ENCODE results near the gene CTPS1. TPM values are rescaled to one million over a fixed set of nuclear protein-coding genes. Genes with fewer than 3 reads are reported as not detected.
A peak's percentile ranks its signal among the peaks of the same experiment; 100 is the strongest.

The CTPS1 gene
- total RNA-seq, 2 experiments from 2014 or later: 100 to 102 TPM

DNA sequence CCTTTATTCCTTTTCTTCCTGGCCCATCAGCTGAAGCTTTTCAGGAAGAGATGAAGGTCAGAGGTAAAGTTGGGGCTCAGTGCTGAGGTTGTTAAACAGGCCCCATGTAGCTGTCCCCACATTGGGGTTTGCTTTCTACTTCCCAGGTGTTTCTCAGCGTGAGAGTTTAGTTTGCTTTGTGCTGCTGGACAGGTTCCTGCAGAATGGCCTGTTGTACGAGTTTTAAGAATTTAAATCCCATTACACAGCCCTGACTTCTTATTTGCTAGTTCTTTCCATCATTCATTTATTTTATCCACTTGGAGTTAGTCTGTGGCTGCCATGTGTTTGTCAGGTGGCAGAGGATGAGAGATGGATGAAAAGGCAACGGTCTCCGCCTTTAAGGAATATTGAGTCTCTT is 19.2 kb downstream of the CTPS1 start:
- DNase-seq (no peak), ATAC-seq (no peak)
- no peaks in the 10 kb centered on the region for H3K27me3 Mint-ChIP-seq
- POLR2A ChIA-PET: no interaction called here
- H3K27ac Mint-ChIP-seq: no peak overlapping the region
- intact Hi-C loops (cut with micrococcal nuclease): no loop called here
- H3K36me3 Mint-ChIP-seq (ENCODE audit: low read depth): peaks cover 77% of the 10 kb centered on the region
- CTCF ChIA-PET: no interaction called here
- H3K4me3 Mint-ChIP-seq: no peak overlapping the region
- H3K4me1 Mint-ChIP-seq (ENCODE audit: low read depth): peaks cover 24% of the 10 kb centered on the region
- H3K9me3 Mint-ChIP-seq: no peaks in the 10 kb centered on the region
- TF ChIP-seq, protein P1, sequence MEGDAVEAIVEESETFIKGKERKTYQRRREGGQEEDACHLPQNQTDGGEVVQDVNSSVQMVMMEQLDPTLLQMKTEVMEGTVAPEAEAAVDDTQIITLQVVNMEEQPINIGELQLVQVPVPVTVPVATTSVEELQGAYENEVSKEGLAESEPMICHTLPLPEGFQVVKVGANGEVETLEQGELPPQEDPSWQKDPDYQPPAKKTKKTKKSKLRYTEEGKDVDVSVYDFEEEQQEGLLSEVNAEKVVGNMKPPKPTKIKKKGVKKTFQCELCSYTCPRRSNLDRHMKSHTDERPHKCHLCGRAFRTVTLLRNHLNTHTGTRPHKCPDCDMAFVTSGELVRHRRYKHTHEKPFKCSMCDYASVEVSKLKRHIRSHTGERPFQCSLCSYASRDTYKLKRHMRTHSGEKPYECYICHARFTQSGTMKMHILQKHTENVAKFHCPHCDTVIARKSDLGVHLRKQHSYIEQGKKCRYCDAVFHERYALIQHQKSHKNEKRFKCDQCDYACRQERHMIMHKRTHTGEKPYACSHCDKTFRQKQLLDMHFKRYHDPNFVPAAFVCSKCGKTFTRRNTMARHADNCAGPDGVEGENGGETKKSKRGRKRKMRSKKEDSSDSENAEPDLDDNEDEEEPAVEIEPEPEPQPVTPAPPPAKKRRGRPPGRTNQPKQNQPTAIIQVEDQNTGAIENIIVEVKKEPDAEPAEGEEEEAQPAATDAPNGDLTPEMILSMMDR (IDR thresholded peaks at IDR 0.05): no peak

- TF ChIP-seq, protein P1 (IDR thresholded peaks at IDR 0.05): no peak
- peaks cover 27% of the 10 kb centered on the region for H3K4me1 Mint-ChIP-seq (ENCODE audit: low read depth)
- ChIA-PET CTCF (interaction anchor here (0.6 to 2.3 kb wide), 9 partner anchors 8 to 141 kb away, joined by 3 to 12 read pairs (median 3); partner anchors contain the start of genes CITED4, CTPS1 and SLFNL1), POLR2A (interaction anchor here (1.0 to 6.4 kb wide), 8 partner anchors 9 to 28 kb away, joined by 3 to 67 read pairs (median 11); partner anchors contain the start of gene CTPS1)
- peaks cover 81% of the 10 kb centered on the region for H3K36me3 Mint-ChIP-seq (ENCODE audit: low read depth)
- no peak overlapping the region for H3K4me3 Mint-ChIP-seq
- ATAC-seq (peak; percentile 5), DNase-seq (no peak)
- H3K27me3 Mint-ChIP-seq: no peaks in the 10 kb centered on the region
- peak overlapping the region; percentile 37 for H3K27ac Mint-ChIP-seq
- intact Hi-C loops (cut with micrococcal nuclease): no loop called here
- H3K9me3 Mint-ChIP-seq: no peaks in the 10 kb centered on the region
These were observed 23.7 kb downstream of the CTPS1 start for GRCh38 chr1:41003127-41003639.

- Mint-ChIP-seq H3K9me3 (no peaks in the 10 kb centered on the region), H3K4me3 (no peak overlapping the region), H3K27me3 (no peaks in the 10 kb centered on the region), H3K4me1 (ENCODE audit: low read depth) (peaks cover 27% of the 10 kb centered on the region), H3K27ac (peak overlapping the region; percentile 37), H3K36me3 (ENCODE audit: low read depth) (peaks cover 82% of the 10 kb centered on the region)
- ChIA-PET POLR2A (interaction anchor here (1.0 to 6.4 kb wide), 9 partner anchors 10 to 28 kb away, joined by 3 to 67 read pairs (median 7); partner anchors contain the start of genes CTPS1 and SLFNL1), CTCF (interaction anchor here (0.6 to 2.3 kb wide), 9 partner anchors 9 to 141 kb away, joined by 3 to 12 read pairs (median 3); partner anchors contain the start of genes CITED4, CTPS1 and SLFNL1)
- intact Hi-C loops (cut with micrococcal nuclease): no loop called here
- ATAC-seq (peak; percentile 96), DNase-seq (peak; percentile 98)
- TF ChIP-seq, protein P1 (IDR thresholded peaks at IDR 0.05): peak; percentile 46
These were observed 24.2 kb downstream of the CTPS1 start for GRCh38 chr1:41003640-41004220.

GRCh38 chr1:41005876-41006275 is 26.4 kb downstream of the CTPS1 start:
- peaks cover 25% of the 10 kb centered on the region for H3K4me1 Mint-ChIP-seq (ENCODE audit: low read depth)
- no peak overlapping the region for H3K4me3 Mint-ChIP-seq
- TF ChIP-seq, protein P1 (IDR thresholded peaks at IDR 0.05): no peak
- no peak overlapping the region for H3K27ac Mint-ChIP-seq
- ATAC-seq (no peak), DNase-seq (no peak)
- peaks cover 80% of the 10 kb centered on the region for H3K36me3 Mint-ChIP-seq (ENCODE audit: low read depth)
- ChIA-PET CTCF (no interaction called here), POLR2A (interaction anchor here (6.4 kb wide), 1 partner anchor 21 kb away, joined by 67 read pairs; no protein-coding TSS in a partner anchor)
- intact Hi-C loops (cut with micrococcal nuclease): no loop called here
- H3K9me3 Mint-ChIP-seq: no peaks in the 10 kb centered on the region
- H3K27me3 Mint-ChIP-seq: no peaks in the 10 kb centered on the region

Measured in activated CD8-positive, alpha-beta T cell treated with anti-CD3 and anti-CD28 coated beads for 36 hours (primary cell).